ENCODE data around the gene CLIC1.
A peak's percentile ranks its signal among the peaks of the same experiment; 100 is the strongest.

The CLIC1 gene

DNA sequence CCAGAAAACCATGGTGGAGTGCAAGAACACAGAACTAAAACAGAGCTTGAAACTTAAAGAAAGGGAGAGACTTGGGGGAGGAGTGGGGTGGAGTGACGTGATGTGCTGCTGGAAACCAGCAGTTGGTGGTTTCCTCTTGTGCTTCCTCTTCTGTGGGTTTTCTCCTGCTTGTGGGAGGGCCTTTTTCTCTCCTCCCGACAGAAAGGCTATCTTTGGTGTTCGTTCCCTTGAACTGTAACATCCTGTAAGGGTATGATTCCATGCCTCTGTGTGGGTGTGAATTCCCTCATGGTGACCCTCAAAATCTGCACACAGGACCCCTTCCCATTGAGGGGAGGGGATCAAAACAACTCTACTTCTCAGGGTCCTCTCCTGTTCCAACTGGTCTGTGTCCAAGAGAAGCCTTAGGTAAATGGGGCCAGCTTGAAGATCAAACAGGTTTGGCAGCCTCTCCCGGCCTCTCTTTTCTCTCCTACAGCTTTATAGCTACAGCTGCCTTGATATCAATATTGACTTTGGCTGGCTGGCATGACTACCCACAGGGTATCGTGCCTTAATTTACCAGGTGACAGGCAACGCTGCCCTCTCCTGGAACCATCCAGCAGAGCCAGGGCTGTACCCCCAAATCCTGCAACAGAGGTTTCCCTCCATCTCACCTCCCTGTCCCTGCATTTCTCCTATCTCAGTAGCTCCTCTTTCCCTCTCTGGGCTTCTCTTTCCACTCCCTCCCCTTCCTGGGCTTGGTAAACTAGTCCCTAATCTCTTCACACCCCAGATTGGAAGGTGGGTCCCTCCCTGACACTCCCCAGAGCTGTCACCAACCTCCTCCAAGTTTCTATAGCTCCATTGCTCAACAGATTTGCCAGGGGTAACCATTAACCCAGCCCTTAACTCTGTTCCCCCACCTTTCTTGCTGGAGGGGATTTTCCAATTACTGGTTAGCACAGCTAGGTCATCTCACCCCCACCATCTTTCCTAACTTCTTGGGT lies 2.0 kb upstream of the CLIC1 start:
- DNase-seq: peak; percentile 83

DNA sequence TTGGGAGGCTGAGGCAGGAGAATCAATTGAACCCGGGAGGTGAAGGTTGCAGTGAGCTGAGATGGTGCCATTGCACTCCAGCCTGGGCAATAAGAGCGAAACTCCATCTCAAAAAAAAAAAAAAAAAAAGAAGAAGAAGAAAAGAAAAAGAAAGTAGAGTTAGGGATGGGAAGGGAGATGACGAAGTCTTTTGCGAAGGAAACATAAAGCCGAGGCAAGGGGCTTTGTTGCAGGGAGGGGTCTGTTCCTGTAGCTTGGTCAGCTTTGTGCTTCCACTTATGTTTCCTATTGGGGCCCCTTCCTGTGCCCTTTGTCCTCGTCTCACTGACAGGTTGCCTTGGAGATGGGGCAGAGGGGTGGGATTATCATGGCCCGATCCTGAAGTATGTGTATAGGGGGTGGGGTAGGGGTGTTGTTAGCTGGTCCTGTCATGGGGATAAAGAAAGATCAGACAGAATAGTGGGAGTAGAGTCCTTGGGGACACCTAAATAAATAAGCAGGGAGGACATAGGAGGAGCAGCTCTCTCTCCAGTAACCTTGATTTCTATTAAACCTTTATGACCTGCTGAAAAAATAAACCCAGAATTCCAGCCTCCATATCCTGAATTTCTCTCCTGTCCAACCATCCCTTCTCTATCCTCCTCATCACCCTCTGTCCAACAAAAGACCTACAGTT lies 1.1 kb upstream of the CLIC1 start:
- DNase-seq: no peak

- DNase-seq: no peak
These were observed 511 bp upstream of the CLIC1 start for GRCh38 chr6:31736768-31737314.

GRCh38 chr6:31734821-31735406 lies 1.4 kb downstream of the CLIC1 start:
- DNase-seq: no peak

GRCh38 chr6:31734247-31734820 lies 2.0 kb downstream of the CLIC1 start:
- no peak for DNase-seq

DNA sequence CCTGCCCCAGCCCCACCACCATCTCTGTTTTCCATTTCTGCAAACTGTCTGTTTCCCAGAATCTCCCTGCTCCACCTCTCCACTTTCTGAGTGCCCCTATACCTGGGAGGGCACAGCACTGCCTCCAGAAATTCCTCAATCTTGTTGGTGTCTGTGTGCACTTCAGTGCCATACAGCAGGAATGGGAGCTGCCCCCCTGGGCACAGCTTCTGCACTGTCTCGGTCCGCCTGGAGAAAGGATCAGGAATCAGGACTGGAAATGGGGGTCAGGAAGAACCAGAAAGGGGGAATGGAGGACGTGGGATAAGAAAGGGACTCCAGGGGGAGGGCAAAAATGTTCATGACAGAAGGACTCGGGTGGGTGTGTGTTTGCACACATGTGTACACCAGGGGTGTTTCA lies 2.6 kb downstream of the CLIC1 start:
- DNase-seq: no peak

GRCh38 chr6:31732029-31732428 lies 4.3 kb downstream of the CLIC1 start:
- DNase-seq: no peak

DNA sequence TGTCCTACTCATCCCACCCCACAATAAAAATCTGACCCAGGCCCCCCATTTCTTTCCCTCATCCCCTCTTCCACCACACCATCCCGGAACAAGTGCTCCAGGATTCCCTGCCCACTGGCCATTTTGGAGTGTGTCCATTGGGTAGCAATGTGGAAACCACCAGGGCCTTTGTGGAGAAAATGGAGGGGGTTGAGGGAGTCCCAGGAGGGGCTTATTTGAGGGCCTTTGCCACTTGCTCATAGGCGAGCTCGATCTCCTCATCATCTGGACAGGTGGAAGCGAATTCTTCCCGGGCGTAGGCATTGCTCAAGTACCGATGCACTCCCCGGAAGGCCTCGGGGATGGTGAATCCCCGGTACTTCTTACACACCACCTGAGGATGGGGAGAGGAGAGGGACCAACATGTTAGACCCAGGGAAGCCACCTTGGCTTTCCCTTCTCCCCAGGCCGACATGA lies 5.7 kb downstream of the CLIC1 start:
- DNase-seq: no peak

DNA sequence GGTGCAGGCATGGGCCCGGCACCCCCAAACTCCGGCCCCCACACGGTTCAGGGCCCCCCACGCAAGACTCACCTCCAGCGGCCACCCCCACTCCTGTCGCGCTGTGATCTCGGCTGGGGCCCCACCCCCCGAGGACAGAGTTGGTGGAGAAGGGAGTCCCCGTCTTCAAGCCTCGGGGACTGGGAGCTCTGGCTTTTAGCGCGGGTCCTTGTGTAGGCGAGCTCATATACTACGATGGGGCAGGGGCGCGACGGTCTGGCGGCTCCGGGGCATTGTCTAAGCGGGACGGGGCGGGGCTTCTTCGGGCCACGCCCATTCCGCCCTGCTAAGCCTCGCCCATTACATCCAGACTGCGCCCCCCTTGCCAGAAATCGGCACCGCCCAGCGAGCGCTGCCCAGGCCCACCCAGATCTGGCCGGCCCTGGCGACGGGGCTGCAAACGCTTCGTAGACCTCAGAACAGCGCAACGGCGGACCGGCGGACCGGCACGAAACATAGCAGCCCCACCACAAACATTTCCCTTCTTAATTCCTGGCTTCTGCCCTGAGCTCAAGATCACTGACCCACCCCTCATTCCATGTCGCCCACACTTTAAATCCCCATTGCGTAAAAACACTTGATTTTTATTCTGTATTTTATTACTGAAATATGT lies 6.2 kb downstream of the CLIC1 start:
- peak; percentile 96 for DNase-seq

DNA sequence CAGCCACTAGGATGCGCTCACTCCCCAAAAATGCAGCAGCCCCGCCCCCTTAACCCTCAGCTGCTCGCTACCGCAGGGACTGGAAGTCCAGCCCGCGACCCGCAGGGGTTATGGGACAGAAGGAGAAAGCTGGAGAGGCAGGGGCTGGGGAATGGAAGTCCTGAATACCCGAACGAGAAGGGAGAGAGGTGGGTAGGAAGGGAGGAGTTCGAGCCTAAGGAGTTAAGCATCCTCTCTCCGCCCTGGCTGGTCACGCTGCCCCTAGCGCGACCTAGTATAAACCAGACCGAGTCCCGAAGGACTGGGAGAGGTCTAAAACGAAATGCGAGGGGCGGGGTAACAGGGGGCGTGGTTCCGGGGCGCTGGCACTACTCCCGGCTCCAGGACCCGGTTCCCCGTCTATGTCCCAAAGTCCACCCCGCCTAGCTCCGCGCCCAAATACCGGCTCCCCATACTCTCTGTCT lies 6.8 kb downstream of the CLIC1 start:
- DNase-seq: peak; percentile 93

DNA sequence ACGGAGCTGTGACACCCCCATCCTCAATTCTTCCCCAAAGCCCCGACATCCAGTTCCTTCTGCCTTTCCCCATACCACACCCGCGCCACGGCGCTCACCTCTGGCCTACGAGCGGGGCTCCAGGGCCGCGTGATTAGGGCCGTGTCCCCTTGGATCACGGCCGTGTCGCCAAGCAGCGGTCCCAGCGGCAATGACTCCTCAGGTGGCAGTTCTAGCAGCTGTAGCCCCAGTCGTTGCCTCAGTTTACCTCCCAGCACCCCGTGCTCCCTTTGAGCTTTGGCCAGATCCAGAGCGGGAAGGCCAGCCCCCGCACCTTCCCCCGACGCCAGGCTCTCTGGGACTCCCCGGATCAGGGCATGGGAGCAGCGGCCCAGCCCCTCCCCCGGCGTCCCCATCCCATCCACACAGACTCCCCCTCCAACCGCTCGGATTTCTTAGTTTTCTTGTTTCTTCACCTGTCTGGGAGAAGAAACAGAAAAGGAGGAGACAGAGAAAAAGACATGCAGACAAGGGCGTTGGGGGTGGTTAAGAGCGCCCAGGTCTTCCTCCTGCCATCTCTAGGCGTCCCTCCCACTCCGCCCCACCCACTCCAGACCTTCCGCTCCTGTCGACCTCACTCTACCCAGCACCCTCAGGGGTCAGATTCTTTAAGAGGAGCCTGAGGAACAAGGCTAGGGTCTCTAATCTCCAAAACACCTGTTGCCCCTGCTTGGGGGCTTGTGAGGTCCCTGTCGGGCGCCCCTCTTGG lies 7.4 kb downstream of the CLIC1 start, which contains the start of gene DDAH2:
TSS of gene DDAH2 (minus strand) at position 533 of the 748 bp plus-strand sequence. CDS start at position 395, 138 bp downstream.
- DNase-seq: no peak

GRCh38 chr6:31727717-31728671 lies 8.3 kb downstream of the CLIC1 start:
- DNase-seq: no peak

GRCh38 chr6:31727034-31727716 lies 9.2 kb downstream of the CLIC1 start:
- no peak for DNase-seq

DNA sequence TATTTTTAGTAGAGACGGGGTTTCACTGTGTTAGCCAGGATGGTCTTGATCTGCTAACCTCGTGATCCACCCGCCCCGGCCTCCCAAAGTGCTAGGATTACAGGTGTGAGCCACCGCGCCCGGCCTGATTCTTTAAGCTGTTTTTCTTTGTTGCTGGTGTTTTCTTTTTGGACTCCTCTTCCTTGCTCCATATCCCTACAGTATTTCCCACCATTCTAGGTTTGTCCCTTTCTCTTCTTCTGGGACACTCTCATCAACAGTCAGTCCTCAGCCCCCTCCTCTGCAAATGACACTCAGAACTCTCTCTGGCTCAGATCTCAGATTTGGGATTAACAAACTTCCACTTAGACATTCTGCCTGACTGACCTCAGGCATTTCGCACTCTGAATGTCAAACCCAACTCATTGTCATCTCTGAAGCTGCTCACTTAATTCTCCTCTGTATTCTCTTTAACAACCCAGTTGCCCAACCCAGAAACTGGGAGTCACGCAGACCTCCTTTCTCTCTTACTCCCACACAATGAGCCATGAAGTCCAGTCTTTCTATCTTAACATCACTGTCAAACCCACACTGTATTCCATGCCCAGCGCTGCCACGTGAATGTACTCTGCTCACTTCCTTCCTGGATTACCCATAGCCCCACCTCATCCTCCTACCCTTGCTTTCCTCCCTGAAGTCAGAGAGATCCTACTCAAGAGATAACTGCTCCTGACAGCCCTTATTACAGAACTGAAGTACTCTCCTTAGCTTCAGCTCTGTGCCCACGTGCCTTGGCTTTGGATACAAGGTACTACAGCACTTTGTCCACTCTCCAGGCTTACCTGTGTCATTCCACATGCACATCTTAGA lies 10.6 kb downstream of the CLIC1 start:
- DNase-seq: no peak

GRCh38 chr6:31723980-31724691 lies 12.2 kb downstream of the CLIC1 start:
- DNase-seq: no peak

GRCh38 chr6:31723245-31723979 lies 12.9 kb downstream of the CLIC1 start, which contains the start of gene MPIG6B:
MPIG6B (plus strand) TSS chr6:31723373; CDS start chr6:31723384, 11 bp downstream.
- no peak for DNase-seq

GRCh38 chr6:31722173-31722572 lies 14.2 kb downstream of the CLIC1 start:
- no peak for DNase-seq
